ENCODE data around the gene DYRK1A.

Gene DYRK1A

DNA sequence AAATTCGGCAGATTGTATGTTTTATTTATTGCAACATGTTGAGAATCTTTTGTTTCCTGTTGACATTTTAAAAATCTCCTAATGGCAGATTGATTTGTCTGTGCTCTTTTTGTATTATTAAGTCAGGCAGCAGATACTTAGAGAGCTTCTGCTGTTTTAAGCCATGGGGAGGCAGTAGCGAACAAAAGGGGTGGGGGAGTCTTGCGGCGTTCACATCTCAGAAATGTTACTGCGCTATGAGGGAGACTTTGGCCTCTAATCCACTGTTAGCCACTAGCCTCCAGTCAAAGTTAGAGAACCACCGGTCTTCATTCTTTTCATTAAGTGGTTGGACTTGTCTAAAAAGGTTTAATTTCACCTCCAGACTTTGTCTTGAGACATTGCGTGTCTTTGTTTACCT is 93.6 kb downstream of the DYRK1A start:
- Histone ChIP-seq H3K36me3 (ENCODE audit: control insufficient read depth, insufficient read depth, low read length) (no peaks in the 10 kb centered on the region), H3K4me1 (no peaks in the 10 kb centered on the region), H2AFZ (no peak overlapping the region), H3K4me3 (ENCODE audit: low read depth, low read length) (no peak overlapping the region), H3K4me2 (ENCODE audit: low read length) (no peak overlapping the region), H3K9me3 (ENCODE audit: control insufficient read depth, low read length) (no peaks in the 10 kb centered on the region), H3K27ac (no peak overlapping the region), H3K79me2 (peaks cover 13% of the 10 kb centered on the region), H3K9ac (no peak overlapping the region), H3K27me3 (ENCODE audit: control insufficient read depth, insufficient read depth, low read length) (no peaks in the 10 kb centered on the region)
- TF ChIP-seq, protein P1, sequence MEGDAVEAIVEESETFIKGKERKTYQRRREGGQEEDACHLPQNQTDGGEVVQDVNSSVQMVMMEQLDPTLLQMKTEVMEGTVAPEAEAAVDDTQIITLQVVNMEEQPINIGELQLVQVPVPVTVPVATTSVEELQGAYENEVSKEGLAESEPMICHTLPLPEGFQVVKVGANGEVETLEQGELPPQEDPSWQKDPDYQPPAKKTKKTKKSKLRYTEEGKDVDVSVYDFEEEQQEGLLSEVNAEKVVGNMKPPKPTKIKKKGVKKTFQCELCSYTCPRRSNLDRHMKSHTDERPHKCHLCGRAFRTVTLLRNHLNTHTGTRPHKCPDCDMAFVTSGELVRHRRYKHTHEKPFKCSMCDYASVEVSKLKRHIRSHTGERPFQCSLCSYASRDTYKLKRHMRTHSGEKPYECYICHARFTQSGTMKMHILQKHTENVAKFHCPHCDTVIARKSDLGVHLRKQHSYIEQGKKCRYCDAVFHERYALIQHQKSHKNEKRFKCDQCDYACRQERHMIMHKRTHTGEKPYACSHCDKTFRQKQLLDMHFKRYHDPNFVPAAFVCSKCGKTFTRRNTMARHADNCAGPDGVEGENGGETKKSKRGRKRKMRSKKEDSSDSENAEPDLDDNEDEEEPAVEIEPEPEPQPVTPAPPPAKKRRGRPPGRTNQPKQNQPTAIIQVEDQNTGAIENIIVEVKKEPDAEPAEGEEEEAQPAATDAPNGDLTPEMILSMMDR (IDR thresholded peaks at IDR 0.05) = no peak

DNA sequence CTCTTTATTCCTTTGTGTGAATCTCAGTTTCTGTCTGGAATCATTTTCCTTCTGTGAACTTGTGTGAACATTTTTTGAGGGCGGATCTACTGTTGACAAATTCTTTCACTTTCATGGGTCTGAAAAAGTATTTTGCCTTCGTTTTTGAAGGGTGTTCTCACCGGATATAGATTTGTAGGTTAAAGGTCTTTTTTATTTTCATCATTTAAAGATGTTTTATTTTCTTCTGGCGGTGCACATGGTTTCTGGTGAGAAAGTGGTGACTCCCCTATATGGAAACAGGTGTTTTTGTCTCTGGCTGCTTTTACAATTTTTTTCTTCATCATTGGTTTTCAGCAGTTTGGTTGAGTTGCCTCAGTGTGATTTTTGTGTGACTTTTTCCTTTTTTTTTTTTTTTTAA is 94.9 kb downstream of the DYRK1A start:
- H3K27me3 ChIP-seq (ENCODE audit: control insufficient read depth, insufficient read depth, low read length) = no peaks in the 10 kb centered on the region
- no peaks in the 10 kb centered on the region for H3K36me3 ChIP-seq (ENCODE audit: control insufficient read depth, insufficient read depth, low read length)
- no peak overlapping the region for H3K4me2 ChIP-seq (ENCODE audit: low read length)
- TF ChIP-seq, protein P1 (IDR thresholded peaks at IDR 0.05) = no peak
- H3K9me3 ChIP-seq (ENCODE audit: control insufficient read depth, low read length) = no peaks in the 10 kb centered on the region
- no peak overlapping the region for H3K27ac ChIP-seq
- H3K4me1 ChIP-seq = peaks cover 4% of the 10 kb centered on the region
- no peak overlapping the region for H3K4me3 ChIP-seq (ENCODE audit: low read depth, low read length)
- H2AFZ ChIP-seq = no peak overlapping the region
- H3K79me2 ChIP-seq = peaks cover 4% of the 10 kb centered on the region
- H3K9ac ChIP-seq = no peak overlapping the region

DNA sequence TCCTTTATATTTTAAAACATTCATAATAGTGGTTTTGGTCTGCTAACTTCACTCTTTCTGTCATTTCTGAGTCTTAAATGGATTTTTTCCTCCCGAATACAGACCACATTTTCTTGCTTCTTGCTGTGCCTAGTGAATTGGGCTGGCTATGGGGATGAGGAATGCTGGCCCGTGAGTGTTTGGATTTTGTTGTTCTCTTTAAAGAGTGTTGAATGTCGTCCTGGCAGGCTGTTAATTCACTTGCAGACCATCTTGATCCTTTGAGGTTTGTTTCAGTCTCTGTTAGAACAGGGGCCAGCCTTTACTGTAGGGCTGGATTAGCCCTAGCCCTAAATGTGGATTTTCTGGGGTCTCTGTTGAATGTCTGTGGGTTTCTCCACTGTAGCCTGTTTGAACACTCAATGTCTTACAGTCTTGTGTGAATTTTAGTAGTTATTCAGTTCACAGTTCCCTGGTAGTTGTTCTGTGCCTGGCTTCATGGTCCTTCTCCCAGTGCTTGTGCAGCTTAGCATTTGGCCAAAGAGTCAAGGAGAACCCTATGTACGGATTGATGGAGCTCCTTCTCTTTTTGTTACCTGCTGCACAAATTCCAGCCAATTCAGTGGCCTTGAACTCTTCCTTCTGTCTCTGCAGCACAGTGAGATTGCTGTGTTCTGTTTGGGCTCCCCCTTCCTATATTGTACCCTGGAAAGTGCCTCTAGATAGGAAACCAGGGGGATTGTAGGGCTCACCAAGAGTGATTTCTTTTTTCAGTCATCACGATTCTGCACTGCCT is 95.7 kb downstream of the DYRK1A start:
- Histone ChIP-seq H3K36me3 (ENCODE audit: control insufficient read depth, insufficient read depth, low read length) (no peaks in the 10 kb centered on the region), H3K27me3 (ENCODE audit: control insufficient read depth, insufficient read depth, low read length) (no peaks in the 10 kb centered on the region), H3K79me2 (peaks cover 4% of the 10 kb centered on the region), H3K4me1 (peaks cover 4% of the 10 kb centered on the region), H2AFZ (no peak overlapping the region), H3K4me2 (ENCODE audit: low read length) (no peak overlapping the region), H3K9ac (no peak overlapping the region), H3K9me3 (ENCODE audit: control insufficient read depth, low read length) (no peaks in the 10 kb centered on the region), H3K27ac (no peak overlapping the region), H3K4me3 (ENCODE audit: low read depth, low read length) (no peak overlapping the region)
- TF ChIP-seq, protein P1 (IDR thresholded peaks at IDR 0.05) = no peak

DNA sequence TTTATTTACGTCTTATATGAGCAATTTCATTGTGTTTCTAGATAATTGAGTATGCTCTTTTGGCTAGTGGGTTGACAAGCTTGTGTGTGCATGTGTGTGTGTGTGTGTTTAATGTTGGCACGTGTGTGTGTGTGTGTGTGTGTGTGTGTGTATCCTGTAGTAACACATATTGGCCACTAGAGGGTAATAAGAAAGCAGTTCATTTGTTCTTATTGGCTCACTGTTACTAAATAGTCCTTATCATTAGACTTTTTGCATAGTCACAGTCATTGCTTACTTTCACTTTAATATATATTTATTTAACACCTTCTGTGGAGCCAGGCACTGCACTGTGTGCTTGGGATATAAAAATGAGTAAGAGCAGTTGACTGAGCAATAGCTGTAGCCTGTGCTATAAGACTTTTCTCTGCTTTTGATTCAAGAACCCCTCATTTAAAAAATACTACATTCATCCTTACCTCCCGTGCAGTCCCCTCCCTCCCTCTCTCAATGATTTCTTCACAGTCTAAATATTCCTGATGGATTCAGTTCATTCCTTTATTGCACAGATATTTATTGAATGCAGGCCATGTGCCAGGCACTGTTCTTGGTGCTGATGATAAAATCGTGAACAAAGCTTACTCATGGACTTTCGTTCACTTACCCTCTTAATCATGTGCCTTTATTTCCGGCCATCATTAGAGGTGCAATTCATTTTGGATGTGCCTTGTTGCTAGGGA is 96.7 kb downstream of the DYRK1A start:
- TF ChIP-seq, protein P1 (IDR thresholded peaks at IDR 0.05) = peak; percentile 50
- H3K27ac ChIP-seq = no peak overlapping the region
- H3K4me2 ChIP-seq (ENCODE audit: low read length) = no peak overlapping the region
- H3K9ac ChIP-seq = no peak overlapping the region
- peaks cover 6% of the 10 kb centered on the region for H3K4me1 ChIP-seq
- no peak overlapping the region for H3K4me3 ChIP-seq (ENCODE audit: low read depth, low read length)
- no peaks in the 10 kb centered on the region for H3K27me3 ChIP-seq (ENCODE audit: control insufficient read depth, insufficient read depth, low read length)
- no peak overlapping the region for H2AFZ ChIP-seq
- H3K9me3 ChIP-seq (ENCODE audit: control insufficient read depth, low read length) = no peaks in the 10 kb centered on the region
- H3K36me3 ChIP-seq (ENCODE audit: control insufficient read depth, insufficient read depth, low read length) = no peaks in the 10 kb centered on the region
- H3K79me2 ChIP-seq = peaks cover 8% of the 10 kb centered on the region

Measured in parathyroid adenoma (tissue), 2 donors.